GM12878 (cell line): ENCODE results near the gene SERTAD1. TPM values are rescaled to one million over a fixed set of nuclear protein-coding genes. Genes with fewer than 3 reads are reported as not detected.

ENCODE experiments used
- ATAC-seq: fragments of 200-7000 bp; cut with Tn5 transposase; 3 replicates; pipeline ENCODE4 v1.9.1; 2020; ENCODE audit warnings: mild to moderate bottlenecking, moderate library complexity
- BruUV-seq: library from RNA; stranded (reverse); fragments of 400-500 nt; replicated peaks from 2 replicates; lab custom pipeline; 2021; lab: Mats Ljungman, UMichigan
- CTCF ChIA-PET: fragments of 300-600 bp; sonication (Branson Sonifier 250); formaldehyde crosslinking; extraction: SDS; loops from one replicate; lab custom pipeline; 2021; ENCODE audit warnings: inconsistent platforms; lab: Yijun Ruan, JAX
- POLR2A ChIA-PET: fragments of 350-600 bp; formaldehyde crosslinking; extraction: SDS; loops from one replicate; lab custom pipeline; 2021; ENCODE audit warnings: inconsistent platforms; lab: Charles Lee
- RAD21 ChIA-PET: fragments of 300-600 bp; sonication (Branson Sonifier 250); formaldehyde crosslinking; loops from one replicate; lab custom pipeline; 2023; ENCODE audit warnings: antibody characterized with exemption; ENCODE audit not compliant: unreplicated experiment; lab: Charles Lee
- SMC1A ChIA-PET: fragments of 300-600 bp; sonication (Branson Sonifier 250); formaldehyde crosslinking; loops from one replicate; lab custom pipeline; 2023; ENCODE audit not compliant: unreplicated experiment, uncharacterized antibody; lab: Charles Lee
- DNase-seq: peaks from one replicate; pipeline ENCODE4 v3.0.0-alpha.2; 2011; ENCODE audit warnings: low read depth, low spot score
- FAIRE-seq: peaks from 3 replicates; lab custom pipeline; 2011; peaks lifted over from hg19 to GRCh38; lab: Jason Lieb, UNC
- H2AFZ ChIP-seq: 2 replicates; pipeline ENCODE4 v1.6.0; 2011; ENCODE audit warnings: low read depth, low read length, control low read depth; ENCODE audit not compliant: control insufficient read depth
- H3K27ac ChIP-seq: 2 replicates; pipeline ENCODE4 v1.5.1; 2011; ENCODE audit warnings: control low read depth; ENCODE audit not compliant: control insufficient read depth, insufficient read depth
- H3K27me3 ChIP-seq, 2 experiments: replicated peaks in 1 of 2; 2 replicates each; pipeline versions ENCODE4 v1.6.0 to v1.6.1; 2011; ENCODE audit warnings: low read length in 1 of 2; ENCODE audit not compliant: control insufficient read depth in 2 of 2, insufficient read depth in 2 of 2
- H3K36me3 ChIP-seq, 2 experiments: 2 replicates each; pipeline ENCODE4 v1.5.1; 2011; ENCODE audit warnings: low read length in 1 of 2; ENCODE audit not compliant: control insufficient read depth in 2 of 2, insufficient read depth in 2 of 2
- H3K4me1 ChIP-seq: 2 replicates; pipeline ENCODE4 v1.6.1; 2011; ENCODE audit warnings: mild to moderate bottlenecking, low read length, moderate library complexity, mixed read lengths; ENCODE audit not compliant: control insufficient read depth, insufficient read depth
- H3K4me2 ChIP-seq: 2 replicates; pipeline ENCODE4 v1.6.0; 2011; ENCODE audit warnings: control low read depth; ENCODE audit not compliant: control insufficient read depth, insufficient read depth
- H3K4me3 ChIP-seq: fragments of 200-600 bp; sonication (generic); 2 replicates; pipeline ENCODE4 v1.5.1; 2016
- H3K79me2 ChIP-seq: 2 replicates; pipeline ENCODE4 v1.6.0; 2011; ENCODE audit warnings: low read length; ENCODE audit not compliant: control insufficient read depth, insufficient read depth
- H3K9ac ChIP-seq: 2 replicates; pipeline ENCODE4 v1.8.0; 2011; ENCODE audit warnings: low read length, control low read depth, mixed read lengths; ENCODE audit not compliant: control insufficient read depth, insufficient read depth
- H3K9me3 ChIP-seq: replicated peaks from 3 replicates; pipeline ENCODE4 v1.5.1; 2011; ENCODE audit warnings: mild to moderate bottlenecking, low read length; ENCODE audit not compliant: control insufficient read depth, insufficient read depth
- H4K20me1 ChIP-seq: 2 replicates; pipeline ENCODE4 v1.6.0; 2011; ENCODE audit not compliant: control insufficient read depth, insufficient read depth
- BCL11A ChIP-seq: IDR thresholded peaks from 2 replicates; pipeline ENCODE4 v1.6.1; 2011; ENCODE audit warnings: low read depth, low read length
- DPF2 ChIP-seq: fragments of 450-650 bp; IDR thresholded peaks from 2 replicates; pipeline ENCODE4 v1.6.1; 2017; ENCODE audit warnings: mild to moderate bottlenecking
- HDGF ChIP-seq: fragments of 450-650 bp; IDR thresholded peaks from 2 replicates; pipeline ENCODE4 v1.6.1; 2016; ENCODE audit warnings: antibody characterized with exemption
- IRF3 ChIP-seq: fragments of 450-650 bp; IDR thresholded peaks from 2 replicates; pipeline ENCODE4 v1.6.1; 2014; ENCODE audit warnings: mild to moderate bottlenecking
- KDM1A ChIP-seq: fragments of 200-600 bp; sonication (generic); IDR thresholded peaks from 2 replicates; pipeline ENCODE4 v1.6.1; 2016; ENCODE audit warnings: borderline replicate concordance
- NBN ChIP-seq: fragments of 450-650 bp; IDR thresholded peaks from 2 replicates; pipeline ENCODE4 v1.6.1; 2016
- NFYB ChIP-seq: IDR thresholded peaks from 2 replicates; pipeline ENCODE4 v1.6.1; 2011; ENCODE audit warnings: low read depth, mild to moderate bottlenecking, low read length, improper control_type of control experiment, moderate library complexity; ENCODE audit not compliant: insufficient read depth
- NR2F1 ChIP-seq: fragments of 450-650 bp; conservative IDR thresholded peaks from 2 replicates; pipeline ENCODE4 v1.6.1; 2017; ENCODE audit warnings: mild to moderate bottlenecking
- PAX5 ChIP-seq: IDR thresholded peaks from 2 replicates; pipeline ENCODE4 v1.6.1; 2011; ENCODE audit warnings: low read depth, low read length, borderline replicate concordance
- PKNOX1 ChIP-seq: fragments of 450-650 bp; IDR thresholded peaks from 2 replicates; pipeline ENCODE4 v1.6.1; 2016; ENCODE audit warnings: mild to moderate bottlenecking
- POLR2A ChIP-seq: IDR thresholded peaks from 2 replicates; pipeline ENCODE4 v1.6.1; 2011; ENCODE audit warnings: low read depth, mild to moderate bottlenecking, low read length
- SPI1 ChIP-seq: IDR thresholded peaks from 2 replicates; pipeline ENCODE4 v1.6.1; 2011; ENCODE audit warnings: low read depth, mild to moderate bottlenecking, low read length, moderate library complexity, borderline replicate concordance; ENCODE audit not compliant: insufficient read depth
- SRF ChIP-seq, 2 experiments: IDR thresholded peaks; 2 replicates each; pipeline ENCODE4 v1.6.1; 2011; ENCODE audit warnings: low read depth in 2 of 2, low read length in 2 of 2, mild to moderate bottlenecking in 1 of 2, moderate library complexity in 1 of 2
- WGBS: methylation state at CpG from one replicate; pipeline ENCODE4 v1.1.6; 2016; ENCODE audit warnings: low lambda C conversion rate; ENCODE audit not compliant: insufficient replicate concordance, insufficient coverage; ENCODE audit errors: missing lambda C conversion rate; 5-methylcytosine and 5-hydroxymethylcytosine counted together
- in situ Hi-C: fragments of 300-500 bp; cut with MboI; formaldehyde crosslinking; loops from 9 replicates; pipeline ENCODE4 v1.14.3; 2018; ENCODE audit warnings: mixed read lengths
- intact Hi-C: fragments of 100-400 bp; cut with micrococcal nuclease; formaldehyde crosslinking; loops from one replicate; pipeline ENCODE4 v1.14.2; 2022; ENCODE audit not compliant: unreplicated experiment
- polyA plus RNA-seq, 11 experiments: library from polyadenylated mRNA; depleted of rRNA in 4 of 11; unstranded in 6 of 11; stranded (reverse) in 5 of 11; fragments of >200 nt; fragmentation: Nextera tagmentation in 4 of 11; fragmentation: Illumina TruSeq in 1 of 11; extraction: Ambion mirVana in 4 of 11; extraction: Trizol in 1 of 11; gene quantifications; 1 replicate in 1 of 11; 2 replicates in 10 of 11; pipeline versions ENCODE4 v1.2.1 to v1.2.3, GENCODE V29; 2011 to 2016; ENCODE audit warnings: inconsistent platforms in 2 of 11, missing spikeins in 2 of 11, low read depth in 1 of 11
- total RNA-seq, 4 experiments: library from RNA; depleted of rRNA in 3 of 4; stranded (reverse); fragments of >200 nt in 3 of 4; fragmentation: Illumina TruSeq in 1 of 4; extraction: Trizol in 1 of 4; gene quantifications; 2 replicates each; pipeline versions ENCODE4 v1.2.1 to v1.2.3, GENCODE V29; 2013 to 2021
- TF ChIP-seq, protein P1 (sequence below): fragments of 450-650 bp; IDR thresholded peaks from 2 replicates; pipeline ENCODE4 v1.6.1; 2017; ENCODE audit warnings: mild to moderate bottlenecking, moderate library complexity
- TF ChIP-seq, protein P2 (sequence below): fragments of 150-350 bp; IDR thresholded peaks from 2 replicates; pipeline ENCODE4 v1.6.1; 2014; ENCODE audit warnings: mild to moderate bottlenecking, low read depth, low read length

SERTAD1 gene
- total and polyA plus RNA-seq, 10 of the 15 experiments (the other 5 are each of a cell fraction or from before 2014, with no cell fraction given), result 0.23 to 14.2 (median 8.0) TPM

DNA sequence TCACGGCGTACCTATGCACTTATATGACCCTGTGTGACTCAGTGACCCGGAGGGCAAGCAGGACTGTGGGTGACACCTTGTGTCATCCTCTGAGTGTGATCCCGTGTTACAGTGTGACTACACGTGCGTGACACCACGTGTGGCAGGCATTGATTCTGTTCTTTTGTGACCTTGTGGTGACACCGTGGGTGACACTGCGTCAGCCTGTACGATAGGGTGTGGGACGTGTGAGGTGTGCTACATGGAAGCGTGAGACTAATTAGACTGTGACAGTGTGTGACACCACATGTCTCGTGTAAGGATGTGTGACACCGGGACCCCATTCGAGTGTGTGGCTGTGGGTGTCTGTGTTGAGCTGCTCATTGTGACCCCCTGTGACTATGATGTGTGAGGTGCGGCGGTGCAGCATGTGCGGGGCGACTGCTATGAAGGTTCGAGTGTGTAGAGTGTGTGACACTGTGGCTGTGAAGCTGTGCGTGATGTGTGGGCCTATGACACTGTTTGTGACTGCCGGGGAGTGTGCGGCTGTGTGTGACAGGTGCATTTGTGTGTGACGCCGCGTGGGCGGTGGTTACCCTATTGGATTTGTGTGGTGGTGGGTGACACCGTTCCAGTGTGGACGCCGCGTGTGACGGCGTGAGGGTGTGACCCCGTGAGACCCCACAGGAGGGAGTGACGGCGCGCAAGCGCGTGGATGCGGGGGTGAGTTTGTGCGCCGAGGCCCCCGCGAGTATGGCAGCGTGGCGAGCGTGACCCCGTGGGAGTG lies 40.6 kb upstream of the SERTAD1 start:
- Histone ChIP-seq H3K27me3 (peaks cover 0 to 2% of the 10 kb centered on the region in 2 experiments; a peak in 3 of 4 replicates), H3K4me3 (peak overlapping the region; percentile 31), H3K9ac (no peak overlapping the region), H3K4me2 (peak overlapping the region; percentile 82), H3K4me1 (peaks cover 25% of the 10 kb centered on the region), H3K36me3 (no peaks in the 10 kb centered on the region), H3K79me2 (no peaks in the 10 kb centered on the region), H3K27ac (no peak overlapping the region), H3K9me3 (no peaks in the 10 kb centered on the region), H4K20me1 (no peaks in the 10 kb centered on the region), H2AFZ (peak overlapping the region; percentile 75)
- RAD21 ChIA-PET, result interaction anchor here (0.6 to 4.6 kb wide), 17 partner anchors 22 to 276 kb away, joined by 3 to 26 read pairs (median 4); partner anchors contain the start of genes C19orf47, PLD3 and SERTAD1
- POLR2A ChIA-PET, result interaction anchor here (0.5 to 1.9 kb wide), 11 partner anchors 9 to 513 kb away, joined by 3 to 15 read pairs (median 5); partner anchors contain the start of gene SERTAD1
- BruUV-seq, result no TSS peak
- intact Hi-C loops, result no loop called here
- FAIRE-seq (no peak), DNase-seq (peak; percentile 40), ATAC-seq (peak; percentile 24; the same call in 2 of the 3 replicates)
- 8% methylated on average over 37 of the region's 48 CpGs for WGBS
- CTCF ChIA-PET, result interaction anchor here (0.6 to 4.7 kb wide), 9 partner anchors 12 to 168 kb away, joined by 3 to 67 read pairs (median 21); partner anchors contain the start of gene SERTAD1
- in situ Hi-C loops, result no loop called here
- SMC1A ChIA-PET, result interaction anchor here (0.7 to 3.4 kb wide), 6 partner anchors 22 to 162 kb away, joined by 3 to 18 read pairs (median 4); no protein-coding TSS in a partner anchor
- TF ChIP-seq, protein P1, sequence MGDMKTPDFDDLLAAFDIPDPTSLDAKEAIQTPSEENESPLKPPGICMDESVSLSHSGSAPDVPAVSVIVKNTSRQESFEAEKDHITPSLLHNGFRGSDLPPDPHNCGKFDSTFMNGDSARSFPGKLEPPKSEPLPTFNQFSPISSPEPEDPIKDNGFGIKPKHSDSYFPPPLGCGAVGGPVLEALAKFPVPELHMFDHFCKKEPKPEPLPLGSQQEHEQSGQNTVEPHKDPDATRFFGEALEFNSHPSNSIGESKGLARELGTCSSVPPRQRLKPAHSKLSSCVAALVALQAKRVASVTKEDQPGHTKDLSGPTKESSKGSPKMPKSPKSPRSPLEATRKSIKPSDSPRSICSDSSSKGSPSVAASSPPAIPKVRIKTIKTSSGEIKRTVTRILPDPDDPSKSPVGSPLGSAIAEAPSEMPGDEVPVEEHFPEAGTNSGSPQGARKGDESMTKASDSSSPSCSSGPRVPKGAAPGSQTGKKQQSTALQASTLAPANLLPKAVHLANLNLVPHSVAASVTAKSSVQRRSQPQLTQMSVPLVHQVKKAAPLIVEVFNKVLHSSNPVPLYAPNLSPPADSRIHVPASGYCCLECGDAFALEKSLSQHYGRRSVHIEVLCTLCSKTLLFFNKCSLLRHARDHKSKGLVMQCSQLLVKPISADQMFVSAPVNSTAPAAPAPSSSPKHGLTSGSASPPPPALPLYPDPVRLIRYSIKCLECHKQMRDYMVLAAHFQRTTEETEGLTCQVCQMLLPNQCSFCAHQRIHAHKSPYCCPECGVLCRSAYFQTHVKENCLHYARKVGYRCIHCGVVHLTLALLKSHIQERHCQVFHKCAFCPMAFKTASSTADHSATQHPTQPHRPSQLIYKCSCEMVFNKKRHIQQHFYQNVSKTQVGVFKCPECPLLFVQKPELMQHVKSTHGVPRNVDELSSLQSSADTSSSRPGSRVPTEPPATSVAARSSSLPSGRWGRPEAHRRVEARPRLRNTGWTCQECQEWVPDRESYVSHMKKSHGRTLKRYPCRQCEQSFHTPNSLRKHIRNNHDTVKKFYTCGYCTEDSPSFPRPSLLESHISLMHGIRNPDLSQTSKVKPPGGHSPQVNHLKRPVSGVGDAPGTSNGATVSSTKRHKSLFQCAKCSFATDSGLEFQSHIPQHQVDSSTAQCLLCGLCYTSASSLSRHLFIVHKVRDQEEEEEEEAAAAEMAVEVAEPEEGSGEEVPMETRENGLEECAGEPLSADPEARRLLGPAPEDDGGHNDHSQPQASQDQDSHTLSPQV, result no peak
- no peak for TF ChIP-seq SRF (IDR thresholded peaks at IDR 0.05; ENCODE audit: low read depth in 2 of 2, low read length in 2 of 2)
- peak; percentile 79 for TF ChIP-seq PAX5
- TF ChIP-seq POLR2A, result no peak; the same call in 1 of the 2 replicates
- no peak for TF ChIP-seq KDM1A
- no peak for TF ChIP-seq BCL11A
- peak; percentile 42; the same call in 1 of the 2 replicates for TF ChIP-seq HDGF
- peak; percentile 97 for TF ChIP-seq NR2F1
- TF ChIP-seq SPI1, result no peak
- TF ChIP-seq DPF2, result peak; percentile 73; the same call in 1 of the 2 replicates
- TF ChIP-seq IRF3, result no peak
- no peak for TF ChIP-seq NFYB
- TF ChIP-seq PKNOX1, result peak; percentile 83
- TF ChIP-seq, protein P2, sequence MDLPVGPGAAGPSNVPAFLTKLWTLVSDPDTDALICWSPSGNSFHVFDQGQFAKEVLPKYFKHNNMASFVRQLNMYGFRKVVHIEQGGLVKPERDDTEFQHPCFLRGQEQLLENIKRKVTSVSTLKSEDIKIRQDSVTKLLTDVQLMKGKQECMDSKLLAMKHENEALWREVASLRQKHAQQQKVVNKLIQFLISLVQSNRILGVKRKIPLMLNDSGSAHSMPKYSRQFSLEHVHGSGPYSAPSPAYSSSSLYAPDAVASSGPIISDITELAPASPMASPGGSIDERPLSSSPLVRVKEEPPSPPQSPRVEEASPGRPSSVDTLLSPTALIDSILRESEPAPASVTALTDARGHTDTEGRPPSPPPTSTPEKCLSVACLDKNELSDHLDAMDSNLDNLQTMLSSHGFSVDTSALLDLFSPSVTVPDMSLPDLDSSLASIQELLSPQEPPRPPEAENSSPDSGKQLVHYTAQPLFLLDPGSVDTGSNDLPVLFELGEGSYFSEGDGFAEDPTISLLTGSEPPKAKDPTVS, result no peak
- TF ChIP-seq NBN, result peak; percentile 83
